GM13976 (cell line): Measurements from ENCODE around the gene SLCO6A1.
A peak's percentile ranks its signal among the peaks of the same experiment; 100 is the strongest.

Experiments
- DNase-seq: peaks from one replicate; pipeline ENCODE4 v3.0.0; 2012; ENCODE audit warnings: low spot score
- CTCF ChIP-seq: IDR thresholded peaks from 2 replicates; pipeline ENCODE4 v1.5.1; 2012; ENCODE audit warnings: borderline replicate concordance, mild to moderate bottlenecking; ENCODE audit not compliant: insufficient read depth; ENCODE audit errors: extremely low read depth, missing control alignments, control extremely low read depth
- in situ Hi-C: fragments of 300-500 bp; cut with MboI; formaldehyde crosslinking; loops from one replicate; pipeline ENCODE4 v1.12.0; 2022; ENCODE audit warnings: low sequenced_read_pairs, mixed read lengths, inconsistent platforms; ENCODE audit not compliant: unreplicated experiment

The SLCO6A1 gene

GRCh38 chr5:102453716-102454115 lies 45.1 kb downstream of the SLCO6A1 start:
- in situ Hi-C loops = no loop called here
- no peak for TF ChIP-seq CTCF
- peak; percentile 25 for DNase-seq

GRCh38 chr5:102451082-102451481 lies 47.7 kb downstream of the SLCO6A1 start:
- no peak for DNase-seq
- no peak for TF ChIP-seq CTCF
- in situ Hi-C loops = no loop called here

GRCh38 chr5:102450313-102450990 lies 48.3 kb downstream of the SLCO6A1 start:
- in situ Hi-C loops = no loop called here
- no peak for DNase-seq
- TF ChIP-seq CTCF = peak; percentile 5

- in situ Hi-C loops = no loop called here
- no peak for TF ChIP-seq CTCF
- DNase-seq = no peak
Measured at GRCh38 chr5:102433473-102433872, 65.3 kb downstream of the SLCO6A1 start.

GRCh38 chr5:102421647-102422046 lies 77.2 kb downstream of the SLCO6A1 start:
- no peak for DNase-seq
- in situ Hi-C loops = no loop called here
- TF ChIP-seq CTCF = no peak

GRCh38 chr5:102418531-102418930 lies 80.3 kb downstream of the SLCO6A1 start:
- in situ Hi-C loops = no loop called here
- DNase-seq = no peak
- TF ChIP-seq CTCF = no peak
